Panc1 (cell line): ENCODE data around the gene ZBTB12. TPM values are rescaled to one million over a fixed set of nuclear protein-coding genes. Genes with fewer than 3 reads are reported as not detected.

Source experiments
- ATAC-seq: fragments of 200-7000 bp; cut with Tn5 transposase; 2 replicates; pipeline ENCODE4 v1.9.1; 2020; ENCODE audit warnings: mild to moderate bottlenecking, moderate library complexity
- BruUV-seq: library from RNA; stranded (reverse); fragments of 400-500 nt; replicated peaks from 2 replicates; lab custom pipeline; 2021; lab: Mats Ljungman, UMichigan
- CTCF ChIA-PET: fragments of 300-600 bp; sonication (Branson Sonifier 250); formaldehyde crosslinking; loops from one replicate; lab custom pipeline; 2022; ENCODE audit warnings: antibody characterized with exemption; lab: Charles Lee
- POLR2A ChIA-PET: fragments of 300-600 bp; sonication (Branson Sonifier 250); formaldehyde crosslinking; loops from one replicate; lab custom pipeline; 2022; ENCODE audit warnings: antibody characterized with exemption; lab: Charles Lee
- DNase-seq: peaks from one replicate; pipeline ENCODE4 v3.0.0-alpha.2; 2010; ENCODE audit warnings: low read depth, low spot score
- H3K27ac ChIP-seq: 2 replicates; pipeline ENCODE4 v1.5.1; 2011; ENCODE audit warnings: mild to moderate bottlenecking, low read length, inconsistent platforms
- H3K27me3 ChIP-seq: fragments of 200-500 bp; sonication (Bioruptor generic); 2 replicates; pipeline ENCODE4 v1.6.0; 2014; ENCODE audit warnings: low read length, inconsistent platforms; ENCODE audit not compliant: control insufficient read depth, insufficient read depth
- H3K36me3 ChIP-seq: fragments of 200-500 bp; sonication (Bioruptor generic); 2 replicates; pipeline ENCODE4 v1.5.1; 2014; ENCODE audit warnings: inconsistent platforms, mild to moderate bottlenecking, low read length, moderate library complexity; ENCODE audit not compliant: control insufficient read depth, insufficient read depth
- H3K4me1 ChIP-seq: 2 replicates; pipeline ENCODE4 v1.5.1; 2011; ENCODE audit warnings: inconsistent platforms, mild to moderate bottlenecking, low read length, moderate library complexity; ENCODE audit not compliant: control insufficient read depth, insufficient read depth
- H3K4me3 ChIP-seq, 2 experiments: 2 replicates each; pipeline ENCODE4 v1.5.1; 2011 to 2012; ENCODE audit warnings: low read depth in 2 of 2, low read length in 2 of 2, mild to moderate bottlenecking in 2 of 2, inconsistent platforms in 1 of 2, moderate library complexity in 1 of 2
- H3K9me3 ChIP-seq: fragments of 200-500 bp; sonication (Bioruptor generic); 2 replicates; pipeline ENCODE4 v1.5.1; 2014; ENCODE audit warnings: low read depth, mild to moderate bottlenecking, inconsistent platforms, low read length, moderate library complexity; ENCODE audit not compliant: control insufficient read depth, insufficient read depth
- CTCF ChIP-seq: fragments of 450-650 bp; IDR thresholded peaks from 2 replicates; pipeline ENCODE4 v1.5.1; 2017; ENCODE audit warnings: mild to moderate bottlenecking
- POLR2AphosphoS5 ChIP-seq: IDR thresholded peaks from 2 replicates; pipeline ENCODE4 v1.6.1; 2012; ENCODE audit warnings: mild to moderate bottlenecking, low read depth, low read length, moderate library complexity
- SIN3A ChIP-seq: IDR thresholded peaks from 2 replicates; pipeline ENCODE4 v1.6.1; 2012; ENCODE audit warnings: low read depth, mild to moderate bottlenecking, low read length, moderate library complexity, borderline replicate concordance; ENCODE audit not compliant: insufficient read depth
- TCF7L2 ChIP-seq: IDR thresholded peaks from 2 replicates; pipeline ENCODE4 v1.6.1; 2011; ENCODE audit warnings: mild to moderate bottlenecking, low read depth, low read length, inconsistent platforms
- in situ Hi-C: cut with HindIII; loops from 2 replicates; pipeline ENCODE4 v1.10.0; 2016; ENCODE audit warnings: low sequenced_read_pairs, low pct_unique_long_range_greater_than_20kb
- intact Hi-C: fragments of 100-400 bp; cut with micrococcal nuclease; formaldehyde crosslinking; loops from one replicate; pipeline ENCODE4 v1.10.0; 2022; ENCODE audit not compliant: unreplicated experiment
- total RNA-seq: library from RNA; stranded (reverse); gene quantifications from one replicate; pipeline ENCODE4 v1.2.1, GENCODE V29; 2021; ENCODE audit not compliant: unreplicated experiment
- TF ChIP-seq, protein P1 (sequence below), 2 experiments: IDR thresholded peaks; 2 replicates each; pipeline ENCODE4 v1.6.1; 2011 to 2012; ENCODE audit warnings: low read depth in 2 of 2, control low read depth in 1 of 2, low read length in 1 of 2, mild to moderate bottlenecking in 1 of 2, moderate library complexity in 1 of 2; ENCODE audit not compliant: insufficient read depth in 1 of 2

ZBTB12 gene
- total RNA-seq, 1 experiment from 2014 or later, result 9.4 TPM

GRCh38 chr6:31927242-31927862 is 25.5 kb upstream of the ZBTB12 start, which contains the start of gene C2:
TSS of gene C2 (plus strand) at chr6:31927717. CDS start at chr6:31927753, 36 bp downstream.
- Histone ChIP-seq H3K27me3 (no peaks in the 10 kb centered on the region), H3K27ac (peak within 1 kb of the TSS; percentile 29; the same call in 1 of the 2 replicates), H3K9me3 (no peaks in the 10 kb centered on the region), H3K4me1 (no peaks in the 10 kb centered on the region), H3K36me3 (no peaks in the 10 kb centered on the region), H3K4me3 (no peak within 1 kb of the TSS)
- in situ Hi-C loops (no loop called here), intact Hi-C loops (no loop called here)
- no TSS peak for BruUV-seq
- POLR2A ChIA-PET, result interaction anchor here (0.6 kb wide), 1 partner anchor 9 kb away, joined by 3 read pairs; no protein-coding TSS in a partner anchor
- DNase-seq (no peak), ATAC-seq (peak; percentile 22; the same call in 1 of the 2 replicates)
- CTCF ChIA-PET, result no interaction called here
- TF ChIP-seq SIN3A, result no peak
- TF ChIP-seq CTCF, result no peak
- TF ChIP-seq POLR2AphosphoS5, result no peak

DNA sequence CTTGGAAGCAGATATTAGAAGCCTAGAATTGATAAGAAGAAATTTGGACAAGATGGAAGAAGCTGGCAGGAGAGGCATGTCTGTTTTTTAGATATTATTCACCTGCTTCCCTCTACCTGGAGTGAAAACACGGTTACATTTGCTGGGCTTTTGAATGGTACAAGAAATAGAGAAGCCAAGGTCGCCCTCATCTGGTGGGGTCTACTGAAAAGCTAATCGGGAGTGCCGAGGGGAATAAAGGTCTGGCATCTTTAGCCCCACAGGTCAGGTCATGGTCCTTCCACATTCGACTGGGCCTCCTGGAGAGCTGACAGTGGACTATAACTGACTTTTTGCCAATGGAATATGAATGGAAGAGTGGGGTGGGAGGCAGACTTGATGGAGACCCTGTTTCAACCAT is 21.1 kb upstream of the ZBTB12 start:
- ChIA-PET CTCF (interaction anchor here (0.6 to 1.4 kb wide), 4 partner anchors 20 to 90 kb away, joined by 3 to 4 read pairs (median 4); no protein-coding TSS in a partner anchor), POLR2A (interaction anchor here (0.6 kb wide), 1 partner anchor 73 kb away, joined by 6 read pairs; no protein-coding TSS in a partner anchor)
- ATAC-seq, result peak; percentile 64
- H3K27me3 ChIP-seq, result no peaks in the 10 kb centered on the region
- TF ChIP-seq SIN3A (no peak), TCF7L2 (no peak), CTCF (no peak; the same call in 1 of the 2 replicates)
- no TSS peak for BruUV-seq
- no peaks in the 10 kb centered on the region for H3K9me3 ChIP-seq
- H3K4me3 ChIP-seq, result no peak overlapping the region
- H3K27ac ChIP-seq, result no peak overlapping the region
- DNase-seq, result no peak
- H3K4me1 ChIP-seq, result no peaks in the 10 kb centered on the region
- intact Hi-C loops (no loop called here), in situ Hi-C loops (no loop called here)
- no peaks in the 10 kb centered on the region for H3K36me3 ChIP-seq

- TF ChIP-seq, protein P1, sequence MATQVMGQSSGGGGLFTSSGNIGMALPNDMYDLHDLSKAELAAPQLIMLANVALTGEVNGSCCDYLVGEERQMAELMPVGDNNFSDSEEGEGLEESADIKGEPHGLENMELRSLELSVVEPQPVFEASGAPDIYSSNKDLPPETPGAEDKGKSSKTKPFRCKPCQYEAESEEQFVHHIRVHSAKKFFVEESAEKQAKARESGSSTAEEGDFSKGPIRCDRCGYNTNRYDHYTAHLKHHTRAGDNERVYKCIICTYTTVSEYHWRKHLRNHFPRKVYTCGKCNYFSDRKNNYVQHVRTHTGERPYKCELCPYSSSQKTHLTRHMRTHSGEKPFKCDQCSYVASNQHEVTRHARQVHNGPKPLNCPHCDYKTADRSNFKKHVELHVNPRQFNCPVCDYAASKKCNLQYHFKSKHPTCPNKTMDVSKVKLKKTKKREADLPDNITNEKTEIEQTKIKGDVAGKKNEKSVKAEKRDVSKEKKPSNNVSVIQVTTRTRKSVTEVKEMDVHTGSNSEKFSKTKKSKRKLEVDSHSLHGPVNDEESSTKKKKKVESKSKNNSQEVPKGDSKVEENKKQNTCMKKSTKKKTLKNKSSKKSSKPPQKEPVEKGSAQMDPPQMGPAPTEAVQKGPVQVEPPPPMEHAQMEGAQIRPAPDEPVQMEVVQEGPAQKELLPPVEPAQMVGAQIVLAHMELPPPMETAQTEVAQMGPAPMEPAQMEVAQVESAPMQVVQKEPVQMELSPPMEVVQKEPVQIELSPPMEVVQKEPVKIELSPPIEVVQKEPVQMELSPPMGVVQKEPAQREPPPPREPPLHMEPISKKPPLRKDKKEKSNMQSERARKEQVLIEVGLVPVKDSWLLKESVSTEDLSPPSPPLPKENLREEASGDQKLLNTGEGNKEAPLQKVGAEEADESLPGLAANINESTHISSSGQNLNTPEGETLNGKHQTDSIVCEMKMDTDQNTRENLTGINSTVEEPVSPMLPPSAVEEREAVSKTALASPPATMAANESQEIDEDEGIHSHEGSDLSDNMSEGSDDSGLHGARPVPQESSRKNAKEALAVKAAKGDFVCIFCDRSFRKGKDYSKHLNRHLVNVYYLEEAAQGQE (IDR thresholded peaks at IDR 0.05; ENCODE audit: insufficient read depth in 1 of 2, low read depth in 2 of 2, low read length in 1 of 2), result no peak
- TF ChIP-seq SIN3A, result no peak
- no peak for TF ChIP-seq CTCF
- TF ChIP-seq POLR2AphosphoS5, result no peak
- no peak for TF ChIP-seq TCF7L2
- intact Hi-C loops (no loop called here), in situ Hi-C loops (no loop called here)
- BruUV-seq, result no TSS peak
- ATAC-seq, result no peak
- H3K9me3 ChIP-seq, result no peaks in the 10 kb centered on the region
- DNase-seq, result no peak
- ChIA-PET POLR2A (no interaction called here), CTCF (no interaction called here)
- H3K36me3 ChIP-seq, result no peaks in the 10 kb centered on the region
- no peaks in the 10 kb centered on the region for H3K27me3 ChIP-seq
- H3K4me1 ChIP-seq, result no peaks in the 10 kb centered on the region
- H3K4me3 ChIP-seq, result no peak overlapping the region
- no peak overlapping the region for H3K27ac ChIP-seq
Measured at GRCh38 chr6:31920811-31921210, 18.9 kb upstream of the ZBTB12 start.
